Stimulated activated CD4-positive, alpha-beta T cell treated with anti-CD3 and anti-CD28 coated beads, Interleukin-4, amount 100 ng/mL, for 48 hours (primary cell): ENCODE measurements around the gene C19orf85.

Experiments used
- DNase-seq, 2 donors: peaks; one replicate each; pipeline ENCODE4 v3.0.0-alpha.2; 2020; ENCODE audit warnings: low read depth in 2 of 2

The C19orf85 gene

GRCh38 chr19:55477905-55478304 is 13.4 kb upstream of the C19orf85 start:
- no peak for DNase-seq

GRCh38 chr19:55476100-55476775 is 11.7 kb upstream of the C19orf85 start, which contains the start of gene ZNF628:
ZNF628 (plus strand) TSS chr19:55476617; CDS start chr19:55479911, 3,294 bp downstream.
- DNase-seq: peak; percentile 98 to 99

- DNase-seq: no peak
Observed at GRCh38 chr19:55474269-55475265, 10.0 kb upstream of the C19orf85 start.

GRCh38 chr19:55473225-55474012 is 8.9 kb upstream of the C19orf85 start:
- DNase-seq: no peak

- no peak for DNase-seq
Observed at GRCh38 chr19:55472463-55472862, 7.9 kb upstream of the C19orf85 start.

GRCh38 chr19:55471266-55471665 is 6.7 kb upstream of the C19orf85 start:
- no peak for DNase-seq

- no peak for DNase-seq
Observed at GRCh38 chr19:55468054-55468393, 3.5 kb upstream of the C19orf85 start.

GRCh38 chr19:55467236-55468053 is 2.9 kb upstream of the C19orf85 start:
- DNase-seq: peak; percentile 57 to 75

- DNase-seq: no peak
Observed at GRCh38 chr19:55466241-55466614, 1.7 kb upstream of the C19orf85 start.

- DNase-seq: no peak
Observed at GRCh38 chr19:55465460-55466240, 1.1 kb upstream of the C19orf85 start.

GRCh38 chr19:55464039-55464661 is 401 bp downstream of the C19orf85 start:
- DNase-seq: no peak

- DNase-seq: no peak
Observed at GRCh38 chr19:55463583-55464031, 944 bp downstream of the C19orf85 start.

- DNase-seq: no peak
Observed at GRCh38 chr19:55462722-55463121, 1.8 kb downstream of the C19orf85 start.

- DNase-seq: no peak
Observed at GRCh38 chr19:55461974-55462626, 2.5 kb downstream of the C19orf85 start.

GRCh38 chr19:55461259-55461973 is 3.1 kb downstream of the C19orf85 start, which contains the start of gene ISOC2:
ISOC2 (minus strand) TSS chr19:55461642; CDS start chr19:55456486, 5,156 bp downstream.
- peak; percentile 100 for DNase-seq

GRCh38 chr19:55460670-55461258 is 3.8 kb downstream of the C19orf85 start:
- no peak for DNase-seq

- DNase-seq: no peak
Observed at GRCh38 chr19:55459950-55460657, 4.4 kb downstream of the C19orf85 start.
